Mucosa of rectum (tissue), 2 donors: ENCODE measurements around the gene WIPI1.
"Not testable (repeated sequence)": the region's sequence is repeated elsewhere in the genome, so short reads cannot be mapped to it uniquely, and the experiment has no call there.

Source experiments
- H3K27ac ChIP-seq, 2 donors: one replicate each; pipeline ENCODE4 v1.7.0; 2013; ENCODE audit warnings: inconsistent platforms in 2 of 2, low read depth in 2 of 2, low read length in 2 of 2
- H3K27me3 ChIP-seq, 2 donors: one replicate each; pipeline ENCODE4 v1.7.0; 2013; ENCODE audit warnings: low read length in 2 of 2; ENCODE audit not compliant: control insufficient read depth in 2 of 2, insufficient read depth in 2 of 2
- H3K36me3 ChIP-seq, 2 donors: one replicate each; pipeline ENCODE4 v1.7.0; 2013; ENCODE audit warnings: low read length in 2 of 2; ENCODE audit not compliant: control insufficient read depth in 2 of 2, insufficient read depth in 2 of 2
- H3K4me1 ChIP-seq, 2 donors: one replicate each; pipeline ENCODE4 v1.7.0; 2013; ENCODE audit warnings: low read length in 2 of 2, mild to moderate bottlenecking in 1 of 2; ENCODE audit not compliant: control insufficient read depth in 2 of 2, insufficient read depth in 2 of 2
- H3K4me3 ChIP-seq, 2 donors: one replicate each; pipeline ENCODE4 v1.7.0; 2013; ENCODE audit warnings: low read length in 2 of 2
- H3K9ac ChIP-seq, 2 donors: one replicate each; pipeline ENCODE4 v1.7.0; 2013; ENCODE audit warnings: low read length in 2 of 2, low read depth in 1 of 2, mild to moderate bottlenecking in 1 of 2
- H3K9me3 ChIP-seq, 2 donors: one replicate each; pipeline ENCODE4 v1.7.0; 2013; ENCODE audit warnings: low read length in 2 of 2; ENCODE audit not compliant: control insufficient read depth in 2 of 2
- donor health status: healthy.
- donor health status: Normal muscosa, but diverticular disease.

The WIPI1 gene

GRCh38 chr17:68379692-68380677 lies 77.3 kb downstream of the WIPI1 start:
- no peaks in the 10 kb centered on the region for H3K9me3 ChIP-seq
- peaks cover 0 to 2% of the 10 kb centered on the region in 2 donors for H3K27me3 ChIP-seq
- H3K4me1 ChIP-seq, result peaks cover 0 to 13% of the 10 kb centered on the region in 2 donors
- H3K36me3 ChIP-seq, result no peaks in the 10 kb centered on the region
- no peak overlapping the region for H3K9ac ChIP-seq
- H3K27ac ChIP-seq, result no peak overlapping the region
- no peak overlapping the region for H3K4me3 ChIP-seq

GRCh38 chr17:68379177-68379510 lies 78.2 kb downstream of the WIPI1 start:
- no peaks in the 10 kb centered on the region for H3K9me3 ChIP-seq
- peak overlapping the region in 1 of 2 donors; percentile 23 for H3K9ac ChIP-seq
- H3K4me3 ChIP-seq, result no peak overlapping the region
- peaks cover 0 to 2% of the 10 kb centered on the region in 2 donors for H3K27me3 ChIP-seq
- H3K36me3 ChIP-seq, result no peaks in the 10 kb centered on the region
- H3K4me1 ChIP-seq, result peaks cover 0 to 13% of the 10 kb centered on the region in 2 donors
- peak overlapping the region; percentile 33 to 72 for H3K27ac ChIP-seq

- peak overlapping the region; percentile 33 to 72 for H3K27ac ChIP-seq
- no peaks in the 10 kb centered on the region for H3K36me3 ChIP-seq
- H3K9ac ChIP-seq, result peak overlapping the region in 1 of 2 donors; percentile 23
- no peak overlapping the region for H3K4me3 ChIP-seq
- peaks cover 0 to 2% of the 10 kb centered on the region in 2 donors for H3K27me3 ChIP-seq
- H3K4me1 ChIP-seq, result peaks cover 0 to 11% of the 10 kb centered on the region in 2 donors
- no peaks in the 10 kb centered on the region for H3K9me3 ChIP-seq
Measured at GRCh38 chr17:68378268-68379176, 78.8 kb downstream of the WIPI1 start.

GRCh38 chr17:68377771-68378267 lies 79.5 kb downstream of the WIPI1 start:
- no peaks in the 10 kb centered on the region for H3K36me3 ChIP-seq
- H3K9me3 ChIP-seq, result no peaks in the 10 kb centered on the region
- no peak overlapping the region for H3K4me3 ChIP-seq
- peak overlapping the region in 1 of 2 donors; percentile 10 for H3K9ac ChIP-seq
- H3K27ac ChIP-seq, result peak overlapping the region; percentile 58 to 70
- peaks cover 0 to 7% of the 10 kb centered on the region in 2 donors for H3K4me1 ChIP-seq
- H3K27me3 ChIP-seq, result peaks cover 0 to 2% of the 10 kb centered on the region in 2 donors

- not testable (repeated sequence) for H3K27ac ChIP-seq, H3K36me3 ChIP-seq, H3K9me3 ChIP-seq, H3K9ac ChIP-seq, H3K4me1 ChIP-seq, H3K4me3 ChIP-seq, H3K27me3 ChIP-seq
Measured at GRCh38 chr17:68376178-68376577, 81.1 kb downstream of the WIPI1 start.

GRCh38 chr17:68375566-68375965 lies 81.7 kb downstream of the WIPI1 start:
- Histone ChIP-seq H3K36me3 (no peaks in the 10 kb centered on the region), H3K4me1 (peaks cover 0 to 7% of the 10 kb centered on the region in 2 donors), H3K27me3 (no peaks in the 10 kb centered on the region), H3K9me3 (no peaks in the 10 kb centered on the region), H3K27ac (no peak overlapping the region), H3K9ac (no peak overlapping the region), H3K4me3 (no peak overlapping the region)
